MCF 10A (cell line): ENCODE data around the gene CXCR2. TPM values are rescaled to one million over a fixed set of nuclear protein-coding genes. Genes with fewer than 3 reads are reported as not detected.

Source experiments
- BruUV-seq: library from RNA; stranded (reverse); fragments of 400-500 nt; replicated peaks from 2 replicates; lab custom pipeline; 2021; lab: Mats Ljungman, UMichigan
- CTCF ChIA-PET: fragments of 300-600 bp; sonication (Branson Sonifier 250); formaldehyde crosslinking; extraction: SDS; loops from one replicate; lab custom pipeline; 2021; ENCODE audit warnings: antibody characterized with exemption, inconsistent platforms; lab: Yijun Ruan, JAX
- POLR2A ChIA-PET: fragments of 300-600, 350-650 bp; sonication (Branson Sonifier 250); formaldehyde crosslinking; extraction: SDS; loops from one replicate; lab custom pipeline; 2020; ENCODE audit warnings: antibody characterized with exemption, inconsistent platforms; lab: Yijun Ruan, JAX
- DNase-seq: peaks from one replicate; pipeline ENCODE4 v3.0.0-alpha.2; 2018; ENCODE audit not compliant: unreplicated experiment
- H3K27ac Mint-ChIP-seq: one replicate; pipeline ENCODE4 v1.8.0; 2022; ENCODE audit warnings: mild to moderate bottlenecking, low read depth, mixed read lengths; ENCODE audit not compliant: unreplicated experiment
- H3K27me3 Mint-ChIP-seq: one replicate; pipeline ENCODE4 v1.8.0; 2022; ENCODE audit warnings: mixed read lengths; ENCODE audit not compliant: insufficient read depth, unreplicated experiment
- H3K36me3 Mint-ChIP-seq: one replicate; pipeline ENCODE4 v1.8.0; 2022; ENCODE audit warnings: mild to moderate bottlenecking, moderate library complexity, mixed read lengths; ENCODE audit not compliant: insufficient read depth, unreplicated experiment
- H3K4me1 Mint-ChIP-seq: one replicate; pipeline ENCODE4 v1.8.0; 2022; ENCODE audit warnings: mixed read lengths; ENCODE audit not compliant: insufficient read depth, unreplicated experiment
- H3K4me3 Mint-ChIP-seq: one replicate; pipeline ENCODE4 v1.8.0; 2022; ENCODE audit warnings: mild to moderate bottlenecking, moderate library complexity, mixed read lengths; ENCODE audit not compliant: unreplicated experiment
- H3K9me3 Mint-ChIP-seq: one replicate; pipeline ENCODE4 v1.8.0; 2022; ENCODE audit warnings: mixed read lengths; ENCODE audit not compliant: unreplicated experiment
- CTCF ChIP-seq: fragments of 200-600 bp; IDR thresholded peaks from one replicate; pipeline ENCODE4 v1.8.0; 2022; ENCODE audit warnings: antibody characterized with exemption, mild to moderate bottlenecking; ENCODE audit not compliant: unreplicated experiment
- intact Hi-C: fragments of 100-400 bp; cut with micrococcal nuclease; formaldehyde crosslinking; loops from 2 replicates; pipeline ENCODE4 v1.14.1; 2022
- total RNA-seq: library from RNA; stranded (reverse); gene quantifications from 2 replicates; pipeline ENCODE4 v1.2.3, GENCODE V29; 2022

Gene CXCR2
- total RNA-seq, 1 experiment from 2014 or later = not detected

GRCh38 chr2:218179782-218180181, 54.0 kb downstream of the CXCR2 start:
- H3K4me3 Mint-ChIP-seq = no peak overlapping the region
- BruUV-seq = no TSS peak
- intact Hi-C loops = no loop called here
- DNase-seq = no peak
- no peak overlapping the region for H3K27ac Mint-ChIP-seq
- TF ChIP-seq CTCF = no peak
- no peaks in the 10 kb centered on the region for H3K9me3 Mint-ChIP-seq
- H3K4me1 Mint-ChIP-seq = no peaks in the 10 kb centered on the region
- no peaks in the 10 kb centered on the region for H3K36me3 Mint-ChIP-seq
- ChIA-PET CTCF (interaction anchor here (1.0 to 1.3 kb wide), 2 partner anchors 12 to 394 kb away, joined by 4 read pairs; no protein-coding TSS in a partner anchor), POLR2A (interaction anchor here (0.7 to 2.1 kb wide), 2 partner anchors 91 to 1863 kb away, joined by 3 to 7 read pairs; partner anchors contain the start of genes AAMP and PNKD)
- no peaks in the 10 kb centered on the region for H3K27me3 Mint-ChIP-seq

GRCh38 chr2:218180467-218181114, 54.8 kb downstream of the CXCR2 start:
- no peak for DNase-seq
- H3K9me3 Mint-ChIP-seq = no peaks in the 10 kb centered on the region
- BruUV-seq = no TSS peak
- H3K4me3 Mint-ChIP-seq = no peak overlapping the region
- H3K27me3 Mint-ChIP-seq = no peaks in the 10 kb centered on the region
- ChIA-PET CTCF (interaction anchor here (1.0 to 1.3 kb wide), 2 partner anchors 13 to 395 kb away, joined by 4 read pairs; no protein-coding TSS in a partner anchor), POLR2A (interaction anchor here (0.7 to 2.1 kb wide), 3 partner anchors 36 to 1864 kb away, joined by 3 to 7 read pairs (median 4); partner anchors contain the start of genes AAMP and PNKD)
- H3K36me3 Mint-ChIP-seq = no peaks in the 10 kb centered on the region
- intact Hi-C loops = no loop called here
- no peaks in the 10 kb centered on the region for H3K4me1 Mint-ChIP-seq
- TF ChIP-seq CTCF = no peak
- H3K27ac Mint-ChIP-seq = no peak overlapping the region

- Mint-ChIP-seq H3K27ac (no peak overlapping the region), H3K4me1 (peaks cover 6% of the 10 kb centered on the region), H3K27me3 (no peaks in the 10 kb centered on the region), H3K4me3 (no peak overlapping the region), H3K36me3 (no peaks in the 10 kb centered on the region), H3K9me3 (no peaks in the 10 kb centered on the region)
- no TSS peak for BruUV-seq
- CTCF ChIA-PET = interaction anchor here (1.9 kb wide), 1 partner anchor 17 kb away, joined by 6 read pairs; the partner anchor contains the start of gene CXCR1
- POLR2A ChIA-PET = no interaction called here
- no peak for TF ChIP-seq CTCF
- intact Hi-C loops = no loop called here
- DNase-seq = no peak
Measured at GRCh38 chr2:218184331-218184730, 58.5 kb downstream of the CXCR2 start.

- H3K27me3 Mint-ChIP-seq = no peaks in the 10 kb centered on the region
- H3K9me3 Mint-ChIP-seq = no peaks in the 10 kb centered on the region
- CTCF ChIA-PET = interaction anchor here (0.7 to 2.0 kb wide), 5 partner anchors 29 to 98 kb away, joined by 3 to 13 read pairs (median 4); no protein-coding TSS in a partner anchor
- H3K36me3 Mint-ChIP-seq = no peaks in the 10 kb centered on the region
- H3K27ac Mint-ChIP-seq = no peak overlapping the region
- peaks cover 6% of the 10 kb centered on the region for H3K4me1 Mint-ChIP-seq
- peak; percentile 84 for TF ChIP-seq CTCF
- no TSS peak for BruUV-seq
- H3K4me3 Mint-ChIP-seq = no peak overlapping the region
- peak; percentile 82 for DNase-seq
- POLR2A ChIA-PET = interaction anchor here (1.3 to 1.9 kb wide), 2 partner anchors 30 to 84 kb away, joined by 7 to 10 read pairs; partner anchors contain the start of genes AAMP, ARPC2 and PNKD
- intact Hi-C loops = loop anchor here (1.0 to 5.0 kb wide), 4 partner anchors 71 to 211 kb away; partner anchors contain the start of genes CATIP and CTDSP1
Measured at GRCh38 chr2:218186355-218186766, 60.5 kb downstream of the CXCR2 start.

Other genes with a start within 250 kb of the CXCR2 start
- 2.9 and 3.3 TPM in 2 replicates for gene TNS1, start 123.0 kb upstream of the CXCR2 start, total RNA-seq
- not detected in 2 replicates for gene RUFY4, start 56.8 kb upstream of the CXCR2 start, total RNA-seq
- 0.12 TPM in 1 of 2 replicates, not detected in the other for gene CXCR1, start 40.9 kb downstream of the CXCR2 start, total RNA-seq
- gene ARPC2, start 91.2 kb downstream of the CXCR2 start, total RNA-seq = 196 and 284 TPM in 2 replicates
- 0.16 TPM in 1 of 2 replicates, not detected in the other for gene GPBAR1, start 135.0 kb downstream of the CXCR2 start, total RNA-seq
- gene AAMP, start 144.1 kb downstream of the CXCR2 start, total RNA-seq = 95.7 and 98.7 TPM in 2 replicates
- 13.0 and 23.1 TPM in 2 replicates for gene PNKD, start 144.5 kb downstream of the CXCR2 start, total RNA-seq
- gene TMBIM1, start 166.5 kb downstream of the CXCR2 start, total RNA-seq = 96.8 and 107 TPM in 2 replicates
- not detected in 2 replicates for gene CATIP, start 230.8 kb downstream of the CXCR2 start, total RNA-seq